Neuron (in vitro differentiated cells): ENCODE measurements around the gene MTLN.
A peak's percentile ranks its signal among the peaks of the same experiment; 100 is the strongest.
"Not testable (repeated sequence)": the region's sequence is repeated elsewhere in the genome, so short reads cannot be mapped to it uniquely, and the experiment has no call there.

ENCODE experiments used
- H2AFZ ChIP-seq: one replicate; pipeline ENCODE4 v1.6.1; 2013; ENCODE audit warnings: low read depth, mild to moderate bottlenecking, inconsistent platforms, low read length, moderate library complexity
- H3K27me3 ChIP-seq: one replicate; pipeline ENCODE4 v1.6.1; 2013; ENCODE audit warnings: low read length; ENCODE audit not compliant: insufficient read depth
- H3K36me3 ChIP-seq: one replicate; pipeline ENCODE4 v1.6.1; 2013; ENCODE audit warnings: low read length; ENCODE audit not compliant: insufficient read depth
- H3K4me1 ChIP-seq: one replicate; pipeline ENCODE4 v1.6.1; 2013; ENCODE audit warnings: low read length; ENCODE audit not compliant: insufficient read depth
- H3K4me3 ChIP-seq: 2 replicates; pipeline ENCODE4 v1.5.1; 2013; ENCODE audit warnings: mild to moderate bottlenecking, low read length, moderate library complexity
- H3K9me3 ChIP-seq: one replicate; pipeline ENCODE4 v1.6.1; 2013; ENCODE audit warnings: low read length

Gene MTLN

GRCh38 chr2:110216803-110217202 is 4.5 kb upstream of the MTLN start:
- Histone ChIP-seq H3K4me3 (no peak overlapping the region), H3K4me1 (no peaks in the 10 kb centered on the region), H2AFZ (no peak overlapping the region), H3K36me3 (no peaks in the 10 kb centered on the region), H3K9me3 (no peaks in the 10 kb centered on the region), H3K27me3 (peaks cover 10% of the 10 kb centered on the region)

GRCh38 chr2:110216199-110216598 is 3.9 kb upstream of the MTLN start:
- no peaks in the 10 kb centered on the region for H3K36me3 ChIP-seq
- no peaks in the 10 kb centered on the region for H3K4me1 ChIP-seq
- H3K9me3 ChIP-seq, result no peaks in the 10 kb centered on the region
- peaks cover 10% of the 10 kb centered on the region for H3K27me3 ChIP-seq
- H2AFZ ChIP-seq, result no peak overlapping the region
- H3K4me3 ChIP-seq, result no peak overlapping the region

- Histone ChIP-seq H3K4me1 (no peaks in the 10 kb centered on the region), H3K4me3 (no peak overlapping the region), H3K27me3 (peaks cover 13% of the 10 kb centered on the region), H3K9me3 (no peaks in the 10 kb centered on the region), H3K36me3 (no peaks in the 10 kb centered on the region), H2AFZ (no peak overlapping the region)
Measured at GRCh38 chr2:110215566-110216158, 3.3 kb upstream of the MTLN start.

GRCh38 chr2:110215091-110215490 is 2.7 kb upstream of the MTLN start:
- Histone ChIP-seq H3K27me3 (peaks cover 13% of the 10 kb centered on the region), H3K4me1 (no peaks in the 10 kb centered on the region), H3K9me3 (no peaks in the 10 kb centered on the region), H2AFZ (no peak overlapping the region), H3K36me3 (no peaks in the 10 kb centered on the region), H3K4me3 (no peak overlapping the region)

GRCh38 chr2:110213522-110213921 is 1.2 kb upstream of the MTLN start:
- not testable (repeated sequence) for H2AFZ ChIP-seq, H3K4me3 ChIP-seq, H3K9me3 ChIP-seq, H3K36me3 ChIP-seq, H3K4me1 ChIP-seq
- peaks cover 15% of the 10 kb centered on the region for H3K27me3 ChIP-seq

DNA sequence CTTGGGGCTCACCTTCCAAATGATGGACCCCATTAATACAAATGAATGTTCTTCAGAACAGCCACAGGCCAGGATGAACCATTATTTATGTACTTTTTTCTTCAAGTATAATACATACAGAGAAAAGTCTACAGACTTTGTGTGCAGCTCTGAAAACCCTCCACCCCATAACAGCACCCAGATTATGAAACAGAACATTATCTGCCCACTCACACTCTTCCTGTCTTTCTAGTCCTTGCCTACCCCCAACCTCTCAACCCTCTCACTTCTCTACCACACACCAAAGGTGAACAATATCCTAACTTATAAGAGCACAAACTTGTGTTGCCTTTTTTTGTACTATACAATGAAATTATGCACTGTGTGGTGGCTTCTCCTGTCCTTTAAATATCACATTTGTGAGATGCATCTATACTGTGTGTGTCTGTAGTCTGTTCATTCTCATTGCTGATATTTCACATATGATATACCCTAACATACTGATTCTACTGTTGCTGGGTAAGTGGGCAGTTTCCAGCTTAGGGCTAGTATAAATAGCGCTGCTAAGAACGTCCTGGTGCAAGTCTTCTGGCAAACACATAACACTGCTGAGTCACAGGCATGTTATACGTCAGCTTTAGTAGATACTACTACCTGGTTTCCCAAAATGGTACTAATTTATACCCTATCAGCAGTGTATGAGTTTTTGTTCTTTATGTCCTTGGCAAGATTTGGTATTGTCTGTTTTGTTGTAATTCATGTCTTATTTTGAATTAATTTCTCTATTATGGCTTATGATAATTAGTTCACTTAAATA is 6.5 kb downstream of the MTLN start:
- Histone ChIP-seq H3K36me3 (no peaks in the 10 kb centered on the region), H3K4me3 (no peak overlapping the region), H2AFZ (peak overlapping the region; percentile 99), H3K4me1 (peaks cover 5% of the 10 kb centered on the region), H3K9me3 (no peaks in the 10 kb centered on the region), H3K27me3 (peaks cover 6% of the 10 kb centered on the region)

GRCh38 chr2:110204408-110205385 is 7.7 kb downstream of the MTLN start, which contains the start of gene NPHP1:
Gene NPHP1, minus strand, starts transcription at chr2:110205013. Its CDS starts 45 bp downstream, at chr2:110204968.
- Histone ChIP-seq H3K36me3 (no peaks in the 10 kb centered on the region), H3K9me3 (no peaks in the 10 kb centered on the region), H3K4me1 (peaks cover 5% of the 10 kb centered on the region), H3K4me3 (peak within 1 kb of the TSS; percentile 97), H3K27me3 (peaks cover 6% of the 10 kb centered on the region), H2AFZ (peak within 1 kb of the TSS; percentile 99)

GRCh38 chr2:110198016-110198415 is 14.3 kb downstream of the MTLN start:
- Histone ChIP-seq H3K27me3 (no peaks in the 10 kb centered on the region), H2AFZ (no peak overlapping the region), H3K9me3 (no peaks in the 10 kb centered on the region), H3K4me3 (no peak overlapping the region), H3K36me3 (no peaks in the 10 kb centered on the region), H3K4me1 (no peaks in the 10 kb centered on the region)

DNA sequence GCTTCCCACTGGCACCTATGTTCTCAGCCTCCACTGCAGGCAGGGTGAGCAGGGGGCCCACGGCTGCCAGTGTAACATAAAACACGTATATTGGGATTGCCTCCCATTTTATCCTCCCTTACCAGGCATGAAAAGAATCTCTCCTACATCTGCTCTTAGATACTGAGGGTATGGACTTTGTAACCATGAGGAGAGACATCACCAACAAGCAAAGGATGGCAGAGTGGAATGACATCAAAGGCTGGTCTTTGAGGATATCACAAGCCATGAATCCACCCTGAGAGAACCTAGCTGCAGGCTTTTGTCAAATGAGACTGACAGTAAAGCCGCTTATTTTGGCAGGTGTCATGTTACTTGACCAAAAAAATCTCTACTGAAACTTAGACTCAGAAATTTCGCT is 14.9 kb downstream of the MTLN start:
- Histone ChIP-seq H3K9me3 (no peaks in the 10 kb centered on the region), H3K36me3 (no peaks in the 10 kb centered on the region), H3K4me1 (no peaks in the 10 kb centered on the region), H2AFZ (no peak overlapping the region), H3K4me3 (no peak overlapping the region), H3K27me3 (no peaks in the 10 kb centered on the region)

GRCh38 chr2:110190169-110190568 is 22.2 kb downstream of the MTLN start:
- H3K4me1 ChIP-seq, H3K4me3 ChIP-seq, H3K27me3 ChIP-seq, H2AFZ ChIP-seq, H3K36me3 ChIP-seq, H3K9me3 ChIP-seq: not testable (repeated sequence)

DNA sequence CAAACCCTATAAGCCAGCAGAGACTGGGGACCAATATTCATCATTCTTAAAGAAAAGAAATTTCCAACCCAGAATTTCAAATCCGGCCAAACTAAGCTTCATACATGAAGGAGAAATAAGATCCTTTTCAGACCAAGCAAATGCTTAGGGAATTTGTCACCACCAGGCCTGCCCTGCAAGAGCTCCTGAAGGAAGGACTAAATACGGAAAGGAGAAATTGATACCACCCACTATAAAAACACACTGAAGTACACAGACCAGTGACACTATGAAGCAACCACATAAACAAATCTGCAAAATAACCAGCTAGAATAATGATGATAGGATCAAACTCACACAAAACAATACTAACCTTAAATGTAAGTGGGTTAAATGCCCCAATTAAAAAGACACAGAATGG is 29.9 kb downstream of the MTLN start:
- Histone ChIP-seq H3K4me1 (no peaks in the 10 kb centered on the region), H2AFZ (no peak overlapping the region), H3K27me3 (no peaks in the 10 kb centered on the region), H3K4me3 (no peak overlapping the region), H3K9me3 (peaks cover 2% of the 10 kb centered on the region), H3K36me3 (no peaks in the 10 kb centered on the region)

GRCh38 chr2:110180036-110180435 is 32.3 kb downstream of the MTLN start:
- H3K4me3 ChIP-seq, result no peak overlapping the region
- no peaks in the 10 kb centered on the region for H3K4me1 ChIP-seq
- H2AFZ ChIP-seq, result no peak overlapping the region
- no peaks in the 10 kb centered on the region for H3K27me3 ChIP-seq
- H3K9me3 ChIP-seq, result no peaks in the 10 kb centered on the region
- no peaks in the 10 kb centered on the region for H3K36me3 ChIP-seq

DNA sequence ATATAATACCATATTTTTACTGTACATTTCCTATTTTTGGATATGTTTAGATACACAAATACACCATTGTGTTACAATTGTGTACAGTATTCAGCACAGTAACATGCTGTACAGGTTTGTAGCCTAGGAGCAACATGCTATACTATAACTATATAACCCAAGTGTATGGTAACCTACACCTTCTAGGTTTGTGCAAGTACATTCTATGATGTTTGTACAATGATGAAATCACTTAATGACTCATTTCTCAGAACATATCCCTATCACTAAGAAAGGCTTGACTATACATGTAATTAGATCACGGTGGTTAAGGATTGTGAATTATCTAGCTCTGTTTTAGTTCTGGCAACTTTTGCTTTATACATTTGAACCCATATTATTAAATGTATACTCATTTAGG is 38.8 kb downstream of the MTLN start:
- Histone ChIP-seq H3K36me3 (no peaks in the 10 kb centered on the region), H2AFZ (no peak overlapping the region), H3K27me3 (no peaks in the 10 kb centered on the region), H3K4me1 (no peaks in the 10 kb centered on the region), H3K9me3 (no peaks in the 10 kb centered on the region), H3K4me3 (no peak overlapping the region)
